ENCODE data around the gene PTPRN2. TPM values are rescaled to one million over a fixed set of nuclear protein-coding genes. Genes with fewer than 3 reads are reported as not detected.
A peak's percentile ranks its signal among the peaks of the same experiment; 100 is the strongest.

PTPRN2 gene
- total and polyA plus RNA-seq, 2 of the 13 experiments (the other 11 are each of a cell fraction or from before 2014, with no cell fraction given), result 2.5 to 24.2 TPM

DNA sequence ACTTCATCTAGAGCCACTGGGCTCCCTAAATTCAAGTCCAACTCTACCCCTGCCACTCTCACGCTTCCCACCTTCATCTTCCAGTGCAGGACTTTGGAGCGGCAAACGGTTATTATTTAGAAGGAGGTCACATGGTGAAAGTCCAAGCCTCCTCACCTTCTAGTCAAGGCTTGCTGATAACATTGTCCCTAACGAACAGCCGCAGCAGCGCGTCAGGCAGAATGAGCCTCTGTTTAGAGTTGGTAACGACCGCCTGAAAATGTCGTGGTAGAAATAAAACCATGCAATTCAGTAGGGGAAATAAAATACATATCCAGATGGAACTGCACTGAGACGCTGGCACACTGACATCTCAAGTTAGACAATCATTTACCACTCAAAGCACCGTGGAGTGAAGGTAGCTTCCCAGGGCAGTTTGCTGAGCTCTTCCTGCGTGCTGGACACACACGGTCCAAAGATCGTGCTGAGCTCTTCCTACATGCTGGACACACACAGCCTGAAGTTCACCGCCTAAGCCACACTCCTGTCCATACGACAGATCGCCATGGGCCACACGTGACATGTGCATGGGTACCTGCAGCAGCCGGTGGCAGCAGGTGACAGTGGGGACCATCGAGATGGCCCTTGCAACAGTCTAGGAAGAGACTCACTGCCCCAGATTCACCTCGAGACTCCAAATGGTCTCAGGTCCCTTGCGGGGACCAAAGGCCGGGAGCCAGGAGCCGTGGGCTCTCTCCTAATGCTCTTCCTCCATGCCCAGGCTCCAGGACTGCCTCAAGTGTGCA is 323.5 kb downstream of the PTPRN2 start (continued):
- TF ChIP-seq AFF4 (CRISPR knock-in tag; IDR thresholded peaks at IDR 0.05) (no peak), RFX5 (IDR thresholded peaks at IDR 0.05; ENCODE audit: low read depth, low read length) (no peak), ZSCAN25 (CRISPR knock-in tag; IDR thresholded peaks at IDR 0.05) (peak; percentile 75; the same call in 1 of the 2 replicates), ZNF431 (CRISPR knock-in tag; IDR thresholded peaks at IDR 0.05; ENCODE audit: borderline replicate concordance, low read depth) (peak; percentile 87; the same call in 1 of the 2 replicates), NR0B2 (CRISPR knock-in tag; IDR thresholded peaks at IDR 0.05) (peak; percentile 52; the same call in 1 of the 2 replicates), ZFP62 (CRISPR knock-in tag; IDR thresholded peaks at IDR 0.05) (no peak), ZSCAN12 (CRISPR knock-in tag; IDR thresholded peaks at IDR 0.05) (no peak), ZNF136 (CRISPR knock-in tag; IDR thresholded peaks at IDR 0.05; ENCODE audit: low read depth) (peak; percentile 68; the same call in 1 of the 2 replicates), ZNF883 (CRISPR knock-in tag; IDR thresholded peaks at IDR 0.05; ENCODE audit: not compliant biosample characterization) (peak; percentile 29), TCF7L2 (IDR thresholded peaks at IDR 0.05; ENCODE audit: low read depth, low read length) (no peak), MLX (CRISPR knock-in tag; IDR thresholded peaks at IDR 0.05) (peak; percentile 94), MAF1 (CRISPR knock-in tag; IDR thresholded peaks at IDR 0.05; ENCODE audit: borderline replicate concordance) (no peak), ZEB1 (IDR thresholded peaks at IDR 0.05; ENCODE audit: insufficient replicate concordance, low read depth) (peak; percentile 53), HMG20A (CRISPR knock-in tag; IDR thresholded peaks at IDR 0.05; ENCODE audit: borderline replicate concordance) (peak; percentile 37; the same call in 1 of the 2 replicates)
- TF ChIP-seq, protein P1, sequence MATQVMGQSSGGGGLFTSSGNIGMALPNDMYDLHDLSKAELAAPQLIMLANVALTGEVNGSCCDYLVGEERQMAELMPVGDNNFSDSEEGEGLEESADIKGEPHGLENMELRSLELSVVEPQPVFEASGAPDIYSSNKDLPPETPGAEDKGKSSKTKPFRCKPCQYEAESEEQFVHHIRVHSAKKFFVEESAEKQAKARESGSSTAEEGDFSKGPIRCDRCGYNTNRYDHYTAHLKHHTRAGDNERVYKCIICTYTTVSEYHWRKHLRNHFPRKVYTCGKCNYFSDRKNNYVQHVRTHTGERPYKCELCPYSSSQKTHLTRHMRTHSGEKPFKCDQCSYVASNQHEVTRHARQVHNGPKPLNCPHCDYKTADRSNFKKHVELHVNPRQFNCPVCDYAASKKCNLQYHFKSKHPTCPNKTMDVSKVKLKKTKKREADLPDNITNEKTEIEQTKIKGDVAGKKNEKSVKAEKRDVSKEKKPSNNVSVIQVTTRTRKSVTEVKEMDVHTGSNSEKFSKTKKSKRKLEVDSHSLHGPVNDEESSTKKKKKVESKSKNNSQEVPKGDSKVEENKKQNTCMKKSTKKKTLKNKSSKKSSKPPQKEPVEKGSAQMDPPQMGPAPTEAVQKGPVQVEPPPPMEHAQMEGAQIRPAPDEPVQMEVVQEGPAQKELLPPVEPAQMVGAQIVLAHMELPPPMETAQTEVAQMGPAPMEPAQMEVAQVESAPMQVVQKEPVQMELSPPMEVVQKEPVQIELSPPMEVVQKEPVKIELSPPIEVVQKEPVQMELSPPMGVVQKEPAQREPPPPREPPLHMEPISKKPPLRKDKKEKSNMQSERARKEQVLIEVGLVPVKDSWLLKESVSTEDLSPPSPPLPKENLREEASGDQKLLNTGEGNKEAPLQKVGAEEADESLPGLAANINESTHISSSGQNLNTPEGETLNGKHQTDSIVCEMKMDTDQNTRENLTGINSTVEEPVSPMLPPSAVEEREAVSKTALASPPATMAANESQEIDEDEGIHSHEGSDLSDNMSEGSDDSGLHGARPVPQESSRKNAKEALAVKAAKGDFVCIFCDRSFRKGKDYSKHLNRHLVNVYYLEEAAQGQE (IDR thresholded peaks at IDR 0.05; ENCODE audit: borderline replicate concordance in 1 of 2, low read depth in 1 of 2, low read length in 2 of 2), result no peak
